HG02763 (cell line): Measurements from ENCODE around the gene GCLC.
A peak's percentile ranks its signal among the peaks of the same experiment; 100 is the strongest.
"Not testable (repeated sequence)": the region's sequence is repeated elsewhere in the genome, so short reads cannot be mapped to it uniquely, and the experiment has no call there.

Source experiments
- ATAC-seq: cut with Tn5 transposase; IDR thresholded peaks from one replicate; pipeline ENCODE4 v1.9.1; 2021; ENCODE audit warnings: mild to moderate bottlenecking, moderate library complexity; ENCODE audit not compliant: unreplicated experiment

Gene GCLC

DNA sequence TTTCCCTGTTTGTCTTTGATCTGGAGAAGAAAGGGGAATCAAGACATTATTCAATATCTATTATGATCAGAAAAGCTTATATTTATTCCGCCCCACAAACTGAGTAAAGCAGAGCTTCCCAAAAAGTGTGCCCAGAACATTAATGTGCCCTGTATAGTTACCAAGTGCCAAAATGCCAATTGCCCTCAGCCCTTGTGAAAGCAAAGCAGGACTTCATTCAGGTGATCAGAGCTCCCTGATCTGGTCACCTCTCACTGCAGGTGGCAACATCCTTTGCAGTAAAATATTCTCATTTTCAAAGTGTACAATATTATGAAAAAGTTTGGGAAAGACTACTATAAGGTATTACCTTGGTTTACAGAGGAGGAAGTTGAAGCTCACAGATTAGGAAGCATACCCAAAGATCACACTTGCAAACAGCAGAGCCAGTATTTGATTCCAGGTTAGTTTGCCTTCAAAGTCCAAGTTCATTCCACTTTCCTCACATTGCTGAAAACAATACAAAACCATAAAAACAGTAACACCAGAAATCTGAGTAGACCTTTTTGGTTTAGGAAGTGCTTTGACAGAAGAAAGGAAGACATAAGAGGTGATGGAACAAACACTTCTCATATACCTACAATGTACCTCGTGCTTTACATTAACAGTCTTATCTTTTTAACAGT, 19.6 kb upstream of the GCLC start:
- ATAC-seq: no peak

DNA sequence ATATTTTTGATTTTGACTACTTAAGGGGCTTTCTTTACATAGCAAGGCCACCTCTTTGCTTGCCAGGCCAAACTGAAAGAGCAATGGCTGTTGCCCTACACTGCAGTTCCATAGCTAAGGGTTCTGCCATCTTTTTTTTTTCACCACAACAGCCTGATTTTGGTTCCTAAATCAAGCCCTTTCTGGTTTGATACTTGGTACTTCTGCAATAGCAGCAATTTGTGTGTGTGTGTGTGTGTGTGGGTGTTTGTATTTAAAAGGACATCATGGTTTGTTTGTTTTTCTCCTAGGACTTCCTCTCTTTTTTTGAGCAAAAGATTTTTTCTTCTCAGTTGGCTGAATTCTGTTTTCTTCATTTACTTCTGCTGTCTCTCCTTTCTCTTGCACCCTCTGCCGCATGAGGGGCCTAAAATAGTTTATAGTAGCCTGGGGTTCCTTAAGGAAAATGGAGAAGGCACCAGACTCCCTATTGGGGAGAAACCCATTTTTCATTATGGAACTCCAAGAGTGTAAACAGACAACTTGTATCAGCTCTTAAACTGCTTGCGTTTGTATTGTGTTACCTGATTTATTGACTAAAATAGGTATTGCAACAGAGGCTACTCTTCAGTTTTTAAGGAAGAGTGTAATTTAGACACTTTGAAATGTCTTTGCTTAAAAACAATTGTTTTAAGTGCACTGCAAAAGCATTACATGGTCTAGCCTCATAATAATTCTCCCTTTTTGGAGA, 12.2 kb upstream of the GCLC start:
- ATAC-seq: no peak

DNA sequence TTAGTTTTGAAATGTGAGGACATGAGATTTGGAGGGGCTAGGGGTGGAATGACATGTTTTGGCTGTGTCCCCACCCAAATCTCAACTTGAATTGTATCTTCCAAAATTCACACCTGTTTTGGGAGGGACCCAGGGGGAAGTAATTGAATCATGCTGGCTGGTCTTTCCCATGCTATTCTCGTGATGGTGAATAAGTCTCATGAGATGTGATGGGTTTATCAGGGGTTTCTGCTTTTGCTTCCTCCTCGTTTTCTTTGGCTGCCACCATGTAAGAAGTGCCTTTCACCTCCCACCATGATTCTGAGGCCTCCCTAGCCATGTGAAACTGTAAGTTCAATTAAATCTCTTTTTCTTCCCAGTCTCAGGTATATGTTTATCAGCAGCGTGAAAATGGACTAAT, 8.7 kb upstream of the GCLC start:
- not testable (repeated sequence) for ATAC-seq

DNA sequence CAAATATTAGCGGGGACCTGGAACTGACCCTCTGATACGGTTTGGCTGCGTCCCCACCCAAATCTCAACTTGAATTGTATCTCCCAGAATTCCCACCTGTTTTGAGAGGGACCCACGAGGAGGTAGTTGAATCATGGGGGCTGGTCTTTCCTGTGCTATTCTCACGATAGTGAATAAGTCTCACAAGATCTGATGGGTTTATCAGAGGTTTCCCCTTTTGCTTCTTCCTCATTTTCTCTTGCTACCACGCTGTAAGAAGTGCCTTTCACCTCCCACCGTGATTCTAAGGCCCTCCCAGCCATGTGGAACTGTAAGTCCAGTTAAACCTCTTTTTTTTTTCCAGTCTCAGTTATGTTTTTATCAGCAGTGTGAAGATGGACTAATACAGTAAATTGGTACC, 6.8 kb upstream of the GCLC start:
- ATAC-seq: not testable (repeated sequence)

DNA sequence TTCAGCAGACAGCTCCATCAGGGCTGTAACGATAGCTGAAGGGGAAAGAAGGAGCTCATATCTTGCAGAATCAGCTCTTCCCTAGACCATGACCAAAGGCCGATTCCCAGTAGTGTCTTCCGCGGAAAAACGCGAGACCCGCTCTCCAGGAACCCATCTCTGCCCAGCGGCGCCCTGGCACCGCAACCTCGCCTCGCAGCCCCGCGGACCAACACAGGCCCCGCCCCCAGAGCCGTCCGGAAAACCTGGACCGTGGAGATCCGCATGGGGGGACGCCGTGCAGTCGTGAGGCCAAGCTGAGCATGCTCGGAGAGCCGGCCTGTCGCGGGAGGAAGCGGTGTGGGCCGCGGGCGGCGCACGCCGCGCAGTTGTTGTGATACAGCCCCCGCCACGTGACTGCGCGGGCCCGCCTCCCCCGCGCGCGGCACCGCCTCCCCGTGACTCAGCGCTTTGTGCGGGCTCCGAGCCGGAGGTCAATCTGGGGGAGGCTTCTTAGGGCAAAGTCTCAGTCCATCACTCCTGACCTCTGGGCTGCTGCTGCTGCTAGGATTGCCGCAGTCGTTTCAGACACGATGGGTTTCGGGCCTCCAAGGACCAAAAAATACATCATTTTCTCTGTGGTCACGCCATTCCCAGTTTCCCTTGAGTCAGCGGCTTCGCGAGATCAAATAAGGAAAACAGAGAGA, 3.1 kb upstream of the GCLC start:
- peak; percentile 77 for ATAC-seq

DNA sequence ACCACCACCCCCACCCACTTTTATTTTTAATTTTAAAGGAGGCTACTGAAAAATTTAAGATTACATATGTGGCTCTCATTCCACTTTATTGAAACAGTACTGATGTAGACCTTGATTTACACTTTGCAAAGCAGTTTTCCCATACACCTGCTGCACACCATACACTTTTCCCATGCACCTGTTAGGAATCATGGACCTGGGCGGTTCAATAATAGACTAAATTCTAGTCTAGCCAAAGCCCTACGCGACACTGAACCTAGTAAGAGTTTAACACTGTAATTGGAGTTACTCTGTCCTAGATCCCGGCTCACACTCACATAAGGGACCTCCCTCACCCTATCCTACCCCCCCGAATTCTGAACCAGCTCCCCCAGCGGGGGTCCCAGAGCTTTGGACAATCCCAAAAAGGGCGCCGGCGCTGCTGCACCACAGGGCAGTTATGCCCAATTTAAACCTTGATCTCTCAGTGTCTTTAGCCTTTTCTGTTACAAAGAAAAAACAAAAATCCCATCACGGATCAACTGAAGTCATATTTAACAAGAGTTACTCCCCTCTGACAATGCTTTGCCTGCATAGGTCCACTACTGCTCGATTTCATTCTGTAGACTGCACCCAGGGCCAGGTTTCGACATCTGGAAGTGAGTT, 2.4 kb upstream of the GCLC start:
- ATAC-seq: no peak

DNA sequence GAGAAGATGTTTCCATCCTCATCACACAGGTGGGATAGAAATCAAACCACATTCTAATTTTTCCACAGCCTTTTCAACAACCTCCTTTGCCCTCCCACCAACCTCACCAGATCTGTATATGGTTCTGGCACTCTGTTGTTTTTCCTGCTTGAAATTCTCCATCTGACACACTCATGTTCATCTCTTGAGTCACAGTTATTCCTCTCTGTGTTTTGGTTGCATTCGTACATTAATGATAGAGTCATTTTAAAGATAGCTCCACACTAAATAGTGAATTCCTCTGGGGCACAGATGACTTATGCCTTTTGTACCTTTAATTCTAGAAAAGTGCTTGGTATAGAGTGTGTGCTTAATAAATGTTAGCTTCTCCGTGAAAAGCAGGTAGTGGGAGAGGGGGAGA, 1.4 kb upstream of the GCLC start:
- no peak for ATAC-seq

DNA sequence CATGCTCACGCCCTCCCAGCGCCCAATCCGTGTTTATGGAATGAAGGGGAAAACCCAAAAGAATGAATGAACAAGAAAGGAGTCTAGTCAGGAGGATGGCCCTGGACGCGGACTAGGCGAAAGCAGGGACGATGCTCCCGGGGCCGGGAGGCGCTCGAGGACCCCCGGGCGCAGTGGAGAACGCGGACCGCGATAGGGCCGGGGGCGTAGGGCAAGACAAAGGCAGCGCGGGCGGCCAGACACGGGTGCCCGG, 758 bp downstream of the GCLC start:
- no peak for ATAC-seq

DNA sequence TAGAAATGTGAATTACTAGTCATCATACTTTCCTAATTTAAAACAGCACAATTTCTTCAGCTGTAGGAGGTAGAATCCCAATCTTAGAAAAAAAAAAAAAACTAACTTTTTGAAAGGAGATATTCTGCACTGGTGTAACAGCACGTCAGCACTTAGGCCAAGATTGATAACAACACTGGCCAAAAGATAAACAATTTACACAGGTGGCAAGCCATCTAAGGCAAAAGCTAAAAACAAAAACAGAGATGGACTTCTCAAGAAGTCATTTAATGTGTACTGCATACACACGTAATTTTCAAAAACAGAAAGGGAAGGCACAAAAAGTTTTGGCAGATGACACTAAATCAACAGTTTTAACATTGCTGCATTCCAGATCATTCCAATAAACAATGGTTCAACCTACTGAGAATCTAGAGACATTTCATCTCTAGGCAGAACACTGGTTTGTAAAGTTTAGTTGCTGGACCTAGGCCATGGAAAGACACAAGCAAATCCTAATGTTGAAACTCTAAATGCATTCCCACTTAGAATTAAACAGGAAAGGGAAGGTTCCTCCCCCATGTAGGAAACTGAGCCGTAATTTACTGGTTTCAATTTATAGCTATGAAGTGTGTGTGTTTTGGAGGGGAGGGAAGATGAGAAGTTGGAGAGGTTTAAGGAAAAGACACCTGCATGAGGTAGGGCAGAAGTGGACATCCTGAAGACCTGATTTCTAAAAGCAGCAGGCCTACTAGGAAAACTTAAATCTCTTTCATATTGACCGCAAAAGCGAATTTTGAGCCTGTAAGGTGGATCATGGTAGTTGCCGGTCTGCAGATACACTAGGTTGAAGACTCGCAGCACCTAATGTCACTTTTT, 1.3 kb downstream of the GCLC start:
- ATAC-seq: no peak

DNA sequence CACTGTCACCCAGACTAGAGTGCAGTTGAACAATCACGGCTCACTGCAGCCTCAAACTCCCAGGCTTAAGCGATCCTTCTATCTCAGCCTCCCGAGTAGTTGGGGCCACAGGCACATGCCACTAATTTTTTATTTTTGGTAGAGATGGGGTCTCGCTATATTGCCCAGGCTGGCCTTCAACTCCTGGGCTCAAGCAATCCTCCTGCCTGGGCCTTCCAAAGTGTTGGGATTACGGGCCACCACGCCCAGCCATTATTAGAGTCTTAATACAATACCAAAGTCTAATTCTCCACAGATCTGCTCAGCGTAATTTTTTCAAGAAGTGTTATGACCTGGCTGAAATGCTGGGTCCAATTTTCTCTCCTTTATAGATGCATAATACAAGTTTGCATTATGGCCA, 3.0 kb downstream of the GCLC start:
- no peak for ATAC-seq

DNA sequence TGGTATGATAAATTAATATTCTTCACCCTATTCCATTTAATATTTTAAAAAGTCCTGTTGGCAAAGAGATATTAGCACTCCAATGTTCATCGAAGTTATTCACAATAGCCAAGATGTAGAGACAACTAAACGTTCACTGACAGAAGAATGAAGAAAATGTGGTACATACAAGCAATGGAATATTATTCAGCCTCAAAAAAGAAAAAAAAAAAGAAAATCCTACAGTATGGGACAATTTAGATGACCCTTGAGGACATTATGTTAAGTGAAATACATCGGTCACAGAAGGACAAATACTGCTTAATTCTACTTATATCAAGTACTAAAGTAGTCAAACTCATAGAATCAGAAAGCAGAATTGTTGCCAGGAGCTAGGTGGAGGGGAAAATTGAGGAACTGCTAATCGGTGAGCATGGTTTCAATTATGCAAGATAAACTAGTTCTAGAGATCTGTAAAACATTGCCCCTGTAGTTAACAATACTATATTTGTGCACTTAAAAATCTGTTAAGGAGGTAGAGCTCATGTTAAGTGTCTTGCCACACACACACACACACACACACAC, 4.7 kb downstream of the GCLC start:
- ATAC-seq: no peak

DNA sequence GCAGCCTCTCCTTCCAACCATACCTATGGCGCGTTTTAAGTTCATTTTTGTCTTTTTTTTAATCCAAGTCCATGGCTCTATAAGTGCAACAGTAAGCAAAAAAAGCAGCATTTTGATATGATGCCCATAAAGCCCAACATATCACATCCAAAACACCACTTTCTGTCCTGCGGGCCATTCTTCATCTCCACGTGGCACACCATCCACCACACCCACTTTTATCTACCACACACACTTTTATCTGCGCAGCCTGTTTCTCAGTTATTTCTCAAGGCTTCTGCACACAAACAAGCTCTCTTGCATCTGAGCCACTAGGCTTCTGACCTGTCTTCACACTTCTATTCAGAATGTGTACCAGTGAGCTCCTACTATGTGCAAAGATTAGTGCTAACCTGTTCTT, 5.3 kb downstream of the GCLC start:
- no peak for ATAC-seq

DNA sequence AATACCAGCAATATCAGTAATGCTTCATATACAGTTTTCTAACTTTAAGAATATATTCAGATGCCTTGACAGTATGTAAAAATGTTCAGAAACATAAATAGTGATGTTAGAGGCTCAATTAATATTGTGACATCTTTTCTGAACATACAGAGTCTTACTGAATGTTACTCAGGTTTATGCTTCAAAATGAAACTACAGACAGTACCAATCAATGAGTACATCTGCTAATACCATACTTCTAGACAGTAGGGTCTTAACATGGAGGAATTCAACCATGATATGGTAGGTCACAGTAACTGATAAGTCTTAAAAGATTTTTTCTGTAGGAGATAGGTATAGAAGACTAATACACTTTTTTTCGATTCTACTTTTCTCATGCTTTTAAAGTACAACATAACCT, 8.3 kb downstream of the GCLC start:
- ATAC-seq: no peak

DNA sequence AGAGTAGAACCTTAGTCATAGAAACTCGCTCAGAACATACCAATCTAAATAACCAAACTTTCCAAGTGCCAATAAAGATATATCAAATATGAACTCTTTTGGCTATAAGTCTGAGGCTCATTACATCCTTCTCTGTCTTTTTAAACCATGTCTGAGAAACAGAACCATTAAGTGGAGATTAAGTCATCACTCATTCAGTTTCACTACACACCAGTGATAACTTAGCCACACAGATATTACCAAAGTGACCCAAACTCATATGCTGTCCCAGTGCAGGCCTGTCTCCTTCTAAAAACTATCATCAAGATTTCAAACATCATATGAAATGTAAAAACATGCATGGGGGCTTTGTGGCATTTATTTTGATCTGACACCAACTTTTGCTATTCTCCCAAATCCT, 12.0 kb downstream of the GCLC start:
- no peak for ATAC-seq

DNA sequence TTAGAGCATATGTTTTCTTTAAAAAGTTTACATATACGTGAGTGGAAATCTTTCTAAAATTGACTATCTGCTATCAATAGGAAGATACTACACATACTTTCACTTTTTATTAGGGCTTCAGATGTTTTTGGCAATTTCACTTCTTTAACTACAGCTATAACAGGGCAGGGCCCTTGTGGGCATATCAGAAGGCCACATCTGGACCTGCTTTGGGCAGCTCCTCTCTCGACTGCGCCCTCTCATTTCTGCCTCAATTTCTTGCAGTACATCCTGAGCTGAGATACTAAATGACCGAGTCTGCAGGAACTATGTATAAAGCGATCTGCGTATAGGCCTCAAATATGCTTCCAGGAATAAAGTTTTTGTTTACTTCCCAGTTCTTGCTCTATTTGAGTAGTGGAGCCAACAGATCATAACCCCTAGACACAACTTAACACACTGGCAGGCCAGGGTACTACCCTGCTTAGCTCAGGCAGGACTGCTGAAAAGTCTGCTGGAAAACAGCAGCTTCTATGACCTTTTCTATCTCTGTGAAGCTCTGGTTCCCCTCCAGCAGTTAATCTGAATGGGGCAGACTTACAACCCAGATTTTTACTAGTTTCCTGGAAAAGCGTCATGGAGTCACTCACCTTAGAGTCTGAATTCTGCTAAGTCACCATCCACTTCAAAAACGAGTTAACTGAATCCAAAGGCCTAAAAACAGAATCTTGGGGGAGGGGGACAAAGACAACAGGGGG, 12.7 kb downstream of the GCLC start:
- ATAC-seq: no peak

DNA sequence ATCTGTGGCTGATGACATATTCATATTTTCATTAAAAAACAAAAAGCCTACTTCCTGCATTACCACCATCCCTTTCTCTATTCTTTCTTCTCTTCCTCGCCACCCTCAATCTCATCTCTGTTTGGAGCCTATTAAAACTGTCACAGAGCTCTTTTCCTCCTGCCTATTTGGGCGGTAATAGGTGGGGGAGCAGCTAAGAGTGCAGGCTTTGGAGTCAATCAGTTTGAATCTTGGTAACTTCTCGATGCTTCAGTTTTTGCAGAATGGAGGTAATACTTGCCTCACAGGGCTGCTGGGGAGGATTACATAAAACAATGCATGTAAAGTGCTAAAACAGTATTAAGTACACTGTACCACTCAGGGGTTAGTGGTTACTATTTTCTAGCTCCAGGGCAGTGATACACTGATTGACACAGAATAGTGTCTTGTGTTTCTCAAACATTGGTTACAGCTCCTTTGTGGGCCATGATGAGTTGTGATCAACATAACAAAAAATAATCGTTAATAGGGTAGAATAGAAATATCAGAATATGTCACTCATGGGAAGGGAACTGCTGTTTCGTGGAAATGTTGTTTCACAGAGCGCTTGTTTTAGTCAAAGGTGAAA, 14.0 kb downstream of the GCLC start:
- ATAC-seq: no peak

DNA sequence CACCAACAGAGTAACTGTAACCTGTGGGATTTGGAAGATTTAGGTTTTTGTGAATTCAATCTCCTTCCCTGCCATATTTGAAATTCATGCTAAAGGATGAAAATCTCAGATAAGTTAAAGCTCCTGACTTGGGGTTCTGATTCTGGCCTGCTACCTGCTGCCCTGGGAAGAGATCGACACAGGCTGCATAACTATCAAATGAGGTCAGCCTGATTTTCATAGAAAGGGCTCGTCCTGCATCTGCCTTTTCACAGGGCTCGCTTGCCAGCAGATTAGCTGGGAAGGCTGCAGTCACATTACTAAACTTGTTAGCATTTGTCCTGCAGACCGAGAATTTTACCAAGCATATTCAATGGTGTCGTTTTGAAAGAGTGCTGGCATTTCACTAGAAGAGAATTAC, 14.6 kb downstream of the GCLC start:
- no peak for ATAC-seq

DNA sequence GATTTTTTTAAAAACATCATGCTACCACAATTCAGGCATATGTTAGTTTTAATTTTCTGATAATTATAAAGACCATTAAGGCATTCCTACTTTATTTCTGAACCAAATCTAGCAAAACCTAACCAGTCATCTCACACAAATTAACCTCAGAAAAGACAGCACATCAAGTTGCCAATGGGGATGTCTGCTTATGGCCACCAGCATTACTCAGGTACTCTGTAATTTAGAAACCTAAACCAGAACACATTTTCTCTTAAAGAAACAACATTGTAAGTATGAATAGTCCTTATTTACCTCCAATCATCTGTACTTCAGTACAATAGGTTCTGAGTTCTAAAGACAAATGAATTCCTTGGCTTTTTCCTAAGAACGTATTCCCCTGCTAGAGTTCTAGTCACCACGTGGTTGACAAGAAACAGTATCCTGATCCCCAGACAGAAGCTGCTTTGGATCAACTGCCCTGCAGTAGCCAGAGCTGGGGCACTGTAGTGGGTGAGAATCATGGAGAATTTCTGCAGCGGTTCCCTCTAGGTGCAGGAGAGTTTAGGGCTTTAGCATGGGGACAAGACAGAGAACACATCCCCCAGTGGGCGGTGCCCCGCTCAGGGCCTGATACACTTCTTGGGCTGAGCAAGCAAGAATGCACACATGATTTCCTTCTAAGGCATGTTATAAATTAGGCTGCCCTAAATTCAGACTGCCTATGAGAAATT, 15.4 kb downstream of the GCLC start:
- ATAC-seq: no peak

DNA sequence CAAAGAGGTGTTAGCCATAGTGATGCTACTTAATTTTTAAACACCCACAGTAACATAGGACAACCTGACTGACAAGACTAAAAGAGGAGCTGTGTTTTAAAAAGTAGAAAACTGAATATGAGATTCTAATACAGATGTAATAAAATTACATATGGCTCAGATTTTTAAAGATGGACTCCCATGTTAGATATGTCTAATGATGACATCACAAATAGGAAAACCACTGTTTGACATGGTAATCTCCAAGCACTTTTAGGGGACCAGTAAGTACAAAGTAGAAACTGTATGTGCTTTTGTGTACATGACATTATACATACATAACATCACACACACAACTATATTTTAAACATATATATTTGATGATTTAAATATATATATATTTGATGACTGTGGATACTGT, 16.8 kb downstream of the GCLC start:
- ATAC-seq: no peak
